Panc1 (cell line): ENCODE results near the gene ALOX12B. TPM values are rescaled to one million over a fixed set of nuclear protein-coding genes. Genes with fewer than 3 reads are reported as not detected.

Source experiments
- ATAC-seq: fragments of 200-7000 bp; cut with Tn5 transposase; 2 replicates; pipeline ENCODE4 v1.9.1; 2020; ENCODE audit warnings: mild to moderate bottlenecking, moderate library complexity
- BruUV-seq: library from RNA; stranded (reverse); fragments of 400-500 nt; replicated peaks from 2 replicates; lab custom pipeline; 2021; lab: Mats Ljungman, UMichigan
- CTCF ChIA-PET: fragments of 300-600 bp; sonication (Branson Sonifier 250); formaldehyde crosslinking; loops from one replicate; lab custom pipeline; 2022; ENCODE audit warnings: antibody characterized with exemption; lab: Charles Lee
- POLR2A ChIA-PET: fragments of 300-600 bp; sonication (Branson Sonifier 250); formaldehyde crosslinking; loops from one replicate; lab custom pipeline; 2022; ENCODE audit warnings: antibody characterized with exemption; lab: Charles Lee
- DNase-seq: peaks from one replicate; pipeline ENCODE4 v3.0.0-alpha.2; 2010; ENCODE audit warnings: low read depth, low spot score
- H3K27ac ChIP-seq: 2 replicates; pipeline ENCODE4 v1.5.1; 2011; ENCODE audit warnings: mild to moderate bottlenecking, low read length, inconsistent platforms
- H3K27me3 ChIP-seq: fragments of 200-500 bp; sonication (Bioruptor generic); 2 replicates; pipeline ENCODE4 v1.6.0; 2014; ENCODE audit warnings: low read length, inconsistent platforms; ENCODE audit not compliant: control insufficient read depth, insufficient read depth
- H3K36me3 ChIP-seq: fragments of 200-500 bp; sonication (Bioruptor generic); 2 replicates; pipeline ENCODE4 v1.5.1; 2014; ENCODE audit warnings: inconsistent platforms, mild to moderate bottlenecking, low read length, moderate library complexity; ENCODE audit not compliant: control insufficient read depth, insufficient read depth
- H3K4me1 ChIP-seq: 2 replicates; pipeline ENCODE4 v1.5.1; 2011; ENCODE audit warnings: inconsistent platforms, mild to moderate bottlenecking, low read length, moderate library complexity; ENCODE audit not compliant: control insufficient read depth, insufficient read depth
- H3K4me3 ChIP-seq, 2 experiments: 2 replicates each; pipeline ENCODE4 v1.5.1; 2011 to 2012; ENCODE audit warnings: low read depth in 2 of 2, low read length in 2 of 2, mild to moderate bottlenecking in 2 of 2, inconsistent platforms in 1 of 2, moderate library complexity in 1 of 2
- H3K9me3 ChIP-seq: fragments of 200-500 bp; sonication (Bioruptor generic); 2 replicates; pipeline ENCODE4 v1.5.1; 2014; ENCODE audit warnings: low read depth, mild to moderate bottlenecking, inconsistent platforms, low read length, moderate library complexity; ENCODE audit not compliant: control insufficient read depth, insufficient read depth
- CTCF ChIP-seq: fragments of 450-650 bp; IDR thresholded peaks from 2 replicates; pipeline ENCODE4 v1.5.1; 2017; ENCODE audit warnings: mild to moderate bottlenecking
- POLR2AphosphoS5 ChIP-seq: IDR thresholded peaks from 2 replicates; pipeline ENCODE4 v1.6.1; 2012; ENCODE audit warnings: mild to moderate bottlenecking, low read depth, low read length, moderate library complexity
- REST ChIP-seq, 2 experiments: IDR thresholded peaks; 2 replicates each; pipeline ENCODE4 v1.6.1; 2011 to 2012; ENCODE audit warnings: low read depth in 2 of 2, control low read depth in 1 of 2, low read length in 1 of 2, mild to moderate bottlenecking in 1 of 2, moderate library complexity in 1 of 2; ENCODE audit not compliant: insufficient read depth in 1 of 2
- SIN3A ChIP-seq: IDR thresholded peaks from 2 replicates; pipeline ENCODE4 v1.6.1; 2012; ENCODE audit warnings: low read depth, mild to moderate bottlenecking, low read length, moderate library complexity, borderline replicate concordance; ENCODE audit not compliant: insufficient read depth
- TCF7L2 ChIP-seq: IDR thresholded peaks from 2 replicates; pipeline ENCODE4 v1.6.1; 2011; ENCODE audit warnings: mild to moderate bottlenecking, low read depth, low read length, inconsistent platforms
- in situ Hi-C: cut with HindIII; loops from 2 replicates; pipeline ENCODE4 v1.10.0; 2016; ENCODE audit warnings: low sequenced_read_pairs, low pct_unique_long_range_greater_than_20kb
- intact Hi-C: fragments of 100-400 bp; cut with micrococcal nuclease; formaldehyde crosslinking; loops from one replicate; pipeline ENCODE4 v1.10.0; 2022; ENCODE audit not compliant: unreplicated experiment
- total RNA-seq: library from RNA; stranded (reverse); gene quantifications from one replicate; pipeline ENCODE4 v1.2.1, GENCODE V29; 2021; ENCODE audit not compliant: unreplicated experiment

ALOX12B gene
- total RNA-seq, 1 experiment from 2014 or later = not detected

DNA sequence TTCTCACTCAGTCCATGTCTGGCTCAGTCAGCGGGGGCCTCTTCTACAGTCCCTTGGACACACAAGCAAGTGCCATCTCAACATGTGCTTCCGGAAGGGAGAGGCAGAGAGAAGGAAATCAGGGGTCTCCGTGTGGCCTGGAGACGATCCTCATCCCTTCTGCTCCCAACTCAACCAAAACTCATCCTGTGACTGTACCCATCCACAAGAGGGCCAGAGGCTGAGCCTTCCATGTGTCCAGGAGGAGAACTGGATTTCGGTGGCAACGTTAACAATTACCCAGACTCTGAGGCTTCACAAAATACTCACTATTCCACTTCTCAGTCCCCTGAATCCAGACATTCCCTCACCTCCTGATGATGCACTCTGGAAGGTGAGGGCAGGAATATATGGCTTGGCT lies 7.8 kb upstream of the ALOX12B start:
- Histone ChIP-seq H3K4me3 (no peak overlapping the region), H3K4me1 (no peaks in the 10 kb centered on the region), H3K27me3 (no peaks in the 10 kb centered on the region; the same call in 1 of the 2 replicates), H3K36me3 (no peaks in the 10 kb centered on the region), H3K27ac (no peak overlapping the region), H3K9me3 (no peaks in the 10 kb centered on the region)
- BruUV-seq = no TSS peak
- DNase-seq (no peak), ATAC-seq (no peak)
- ChIA-PET CTCF (no interaction called here), POLR2A (no interaction called here)
- TF ChIP-seq REST (IDR thresholded peaks at IDR 0.05; ENCODE audit: insufficient read depth in 1 of 2, low read depth in 2 of 2, low read length in 1 of 2) = no peak
- TF ChIP-seq POLR2AphosphoS5 = no peak
- TF ChIP-seq CTCF = no peak
- no peak for TF ChIP-seq TCF7L2
- TF ChIP-seq SIN3A = no peak
- in situ Hi-C loops (no loop called here), intact Hi-C loops (no loop called here)

GRCh38 chr17:8091033-8091687 lies 3.6 kb upstream of the ALOX12B start:
- ATAC-seq (no peak), DNase-seq (no peak)
- TF ChIP-seq REST (IDR thresholded peaks at IDR 0.05; ENCODE audit: insufficient read depth in 1 of 2, low read depth in 2 of 2, low read length in 1 of 2) (no peak), TCF7L2 (no peak), SIN3A (no peak), POLR2AphosphoS5 (no peak), CTCF (no peak)
- Histone ChIP-seq H3K4me3 (no peak overlapping the region), H3K27me3 (no peaks in the 10 kb centered on the region; the same call in 1 of the 2 replicates), H3K36me3 (no peaks in the 10 kb centered on the region), H3K4me1 (no peaks in the 10 kb centered on the region), H3K9me3 (no peaks in the 10 kb centered on the region), H3K27ac (no peak overlapping the region)
- BruUV-seq = no TSS peak
- intact Hi-C loops = no loop called here
- POLR2A ChIA-PET = no interaction called here
- CTCF ChIA-PET = interaction anchor here (0.6 kb wide), 1 partner anchor 228 kb away, joined by 5 read pairs; no protein-coding TSS in a partner anchor
- in situ Hi-C loops = no loop called here
